Fibroblast of the aortic adventitia (primary cell): Measurements from ENCODE around the gene CYB5A. TPM values are rescaled to one million over a fixed set of nuclear protein-coding genes. Genes with fewer than 3 reads are reported as not detected.

Experiments
- DNase-seq: peaks from one replicate; pipeline ENCODE4 v3.0.0-alpha.2; 2010; ENCODE audit warnings: low read depth
- H3K4me3 ChIP-seq: 2 replicates; pipeline ENCODE4 v1.5.1; 2011; ENCODE audit warnings: low read depth, mild to moderate bottlenecking, control low read depth, low read length, moderate library complexity
- total RNA-seq: library from RNA; depleted of rRNA; stranded (reverse); fragments of >200 nt; gene quantifications from 2 replicates; pipeline ENCODE4 v1.2.3, GENCODE V29; 2012; ENCODE audit warnings: low replicate concordance
- TF ChIP-seq, protein P1 (sequence below): IDR thresholded peaks from 2 replicates; pipeline ENCODE4 v1.5.1; 2011; ENCODE audit warnings: mild to moderate bottlenecking, low read length, control low read depth, inconsistent platforms; ENCODE audit not compliant: insufficient read depth

CYB5A gene
- total RNA-seq, 1 donor: 38.8 TPM

DNA sequence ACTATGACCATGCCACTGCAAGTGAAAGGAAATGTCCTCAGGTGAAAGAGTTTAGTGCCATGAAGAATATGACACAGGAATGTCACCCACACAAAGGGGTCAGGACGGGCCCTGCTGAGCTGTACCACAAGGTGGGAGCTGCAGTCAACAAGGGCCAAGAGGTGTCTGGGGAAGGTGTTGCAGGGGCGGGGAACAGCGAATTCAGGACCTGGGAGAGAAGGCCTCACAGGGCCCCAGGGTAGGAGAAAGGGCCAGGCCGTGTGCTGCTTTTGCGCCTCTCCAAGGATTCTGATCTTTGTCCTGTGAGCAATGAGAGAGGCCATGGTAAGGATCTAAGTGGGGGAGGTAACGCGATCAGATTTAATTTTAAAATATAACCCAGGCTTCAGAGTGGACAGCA is 23.6 kb downstream of the CYB5A start:
- TF ChIP-seq, protein P1, sequence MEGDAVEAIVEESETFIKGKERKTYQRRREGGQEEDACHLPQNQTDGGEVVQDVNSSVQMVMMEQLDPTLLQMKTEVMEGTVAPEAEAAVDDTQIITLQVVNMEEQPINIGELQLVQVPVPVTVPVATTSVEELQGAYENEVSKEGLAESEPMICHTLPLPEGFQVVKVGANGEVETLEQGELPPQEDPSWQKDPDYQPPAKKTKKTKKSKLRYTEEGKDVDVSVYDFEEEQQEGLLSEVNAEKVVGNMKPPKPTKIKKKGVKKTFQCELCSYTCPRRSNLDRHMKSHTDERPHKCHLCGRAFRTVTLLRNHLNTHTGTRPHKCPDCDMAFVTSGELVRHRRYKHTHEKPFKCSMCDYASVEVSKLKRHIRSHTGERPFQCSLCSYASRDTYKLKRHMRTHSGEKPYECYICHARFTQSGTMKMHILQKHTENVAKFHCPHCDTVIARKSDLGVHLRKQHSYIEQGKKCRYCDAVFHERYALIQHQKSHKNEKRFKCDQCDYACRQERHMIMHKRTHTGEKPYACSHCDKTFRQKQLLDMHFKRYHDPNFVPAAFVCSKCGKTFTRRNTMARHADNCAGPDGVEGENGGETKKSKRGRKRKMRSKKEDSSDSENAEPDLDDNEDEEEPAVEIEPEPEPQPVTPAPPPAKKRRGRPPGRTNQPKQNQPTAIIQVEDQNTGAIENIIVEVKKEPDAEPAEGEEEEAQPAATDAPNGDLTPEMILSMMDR: no peak
- no peak overlapping the region for H3K4me3 ChIP-seq
- DNase-seq: no peak

DNA sequence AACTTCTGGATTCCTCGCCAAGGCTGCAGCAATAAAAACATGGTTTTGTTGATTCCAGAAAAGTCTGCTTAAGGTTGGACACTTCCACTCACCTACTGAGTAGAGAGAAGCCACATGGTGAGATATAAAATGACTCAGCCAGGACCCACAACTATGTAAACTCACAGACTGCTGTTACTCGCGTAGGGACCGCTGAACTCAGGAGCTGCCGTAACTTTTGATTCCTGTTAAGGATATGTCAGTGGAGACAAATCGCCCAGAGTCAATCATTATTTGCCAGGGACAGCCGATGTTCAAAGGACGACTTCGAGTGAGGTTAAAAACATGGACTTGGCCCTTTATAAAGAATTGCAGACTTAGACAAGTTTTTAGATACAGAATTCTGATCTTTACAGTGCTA is 25.6 kb downstream of the CYB5A start:
- TF ChIP-seq, protein P1: no peak
- DNase-seq: no peak
- no peak overlapping the region for H3K4me3 ChIP-seq

DNA sequence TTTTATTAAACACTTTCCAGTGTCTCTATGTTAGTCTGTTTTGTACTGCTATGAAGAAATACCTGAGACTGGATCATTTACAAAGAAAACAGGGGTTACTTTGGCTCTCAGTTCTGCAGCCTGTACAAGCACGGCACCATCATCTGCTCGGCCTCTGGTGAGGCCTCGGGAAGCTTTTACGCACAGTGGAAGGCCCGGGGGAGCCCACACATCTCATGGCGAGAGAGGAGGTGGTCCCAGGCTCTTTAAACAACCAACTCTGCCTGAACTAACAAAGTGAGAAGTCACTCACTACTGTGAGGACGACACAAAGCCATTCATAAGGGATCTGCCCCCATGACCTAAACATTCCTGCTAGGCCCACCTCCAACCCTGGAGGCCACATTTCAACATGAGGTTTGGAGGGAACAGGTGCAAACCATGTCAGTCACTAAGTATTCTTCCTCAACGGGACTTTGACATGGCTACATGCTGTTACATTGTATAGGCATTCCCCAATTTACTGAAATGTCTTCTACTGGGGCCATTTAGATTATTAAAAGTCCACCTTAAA is 26.1 kb downstream of the CYB5A start:
- no peak for DNase-seq
- TF ChIP-seq, protein P1: no peak
- no peak overlapping the region for H3K4me3 ChIP-seq

DNA sequence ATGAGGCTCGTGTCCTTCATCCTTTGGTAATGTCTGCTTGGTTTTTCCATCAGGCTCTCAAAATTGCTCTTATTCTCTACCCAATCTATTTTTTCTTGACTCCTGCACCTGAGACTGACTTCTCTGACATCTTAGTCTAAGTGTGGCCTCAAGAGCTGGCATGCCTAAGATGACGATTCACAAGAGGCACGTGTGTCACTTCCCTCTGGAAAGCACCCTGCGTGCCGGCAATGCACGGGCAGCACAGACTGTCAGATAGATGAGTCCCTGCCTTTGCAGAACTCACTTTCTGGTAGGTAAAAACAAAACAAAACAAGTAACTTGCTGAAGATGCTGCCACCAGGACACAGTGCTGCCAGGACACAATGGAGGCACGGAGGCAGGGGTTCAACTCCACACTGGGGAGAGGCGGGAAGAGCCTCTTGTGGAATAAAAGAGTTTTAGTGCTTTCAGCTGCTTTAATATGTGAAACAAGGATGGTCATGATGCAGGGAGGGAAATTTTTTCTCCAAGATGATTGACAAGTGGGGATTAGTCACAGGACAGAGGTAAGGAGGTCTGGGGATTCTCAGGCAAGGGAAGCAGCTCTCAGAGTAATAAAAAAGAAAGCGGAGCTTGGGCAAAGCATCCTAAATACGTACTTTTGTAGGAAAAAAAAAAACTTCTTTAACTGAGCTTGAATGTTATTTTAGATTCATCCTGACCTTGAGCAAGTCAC is 27.3 kb downstream of the CYB5A start:
- TF ChIP-seq, protein P1: no peak
- no peak for DNase-seq

DNA sequence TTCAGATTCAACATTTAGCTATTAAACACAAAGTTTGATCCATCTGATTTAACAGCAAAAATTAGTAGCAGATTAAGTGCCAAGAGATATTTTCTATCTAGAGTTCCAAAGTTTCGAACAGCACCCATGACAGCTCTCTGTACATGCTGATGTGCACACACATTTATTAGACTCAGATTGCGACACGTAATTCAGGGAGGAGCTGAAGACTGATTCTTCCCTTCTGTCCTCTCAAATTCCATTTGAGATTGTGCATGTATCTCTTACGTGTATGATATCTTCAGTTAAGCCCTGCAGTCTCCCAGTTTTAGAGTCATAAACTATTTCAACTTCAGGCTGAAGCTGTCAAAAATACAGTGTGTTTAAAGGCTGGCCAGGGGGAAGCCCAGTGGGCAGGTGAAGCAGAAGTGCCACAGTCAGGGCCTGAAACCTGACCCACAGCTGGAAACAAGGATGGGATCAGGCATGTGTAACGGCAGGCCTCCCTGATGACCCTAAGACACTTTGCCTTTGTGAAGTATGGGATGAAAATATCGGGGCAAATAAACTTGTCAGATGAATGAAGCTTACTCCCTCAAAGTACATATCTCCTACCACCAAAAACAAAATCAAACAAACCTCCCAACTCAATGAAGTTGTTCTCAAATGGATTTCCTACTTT is 30.6 kb downstream of the CYB5A start:
- DNase-seq: no peak
- H3K4me3 ChIP-seq: no peak overlapping the region

More for the DNA sequence above, 27.3 kb downstream of the CYB5A start:
- H3K4me3 ChIP-seq: no peak overlapping the region

DNA sequence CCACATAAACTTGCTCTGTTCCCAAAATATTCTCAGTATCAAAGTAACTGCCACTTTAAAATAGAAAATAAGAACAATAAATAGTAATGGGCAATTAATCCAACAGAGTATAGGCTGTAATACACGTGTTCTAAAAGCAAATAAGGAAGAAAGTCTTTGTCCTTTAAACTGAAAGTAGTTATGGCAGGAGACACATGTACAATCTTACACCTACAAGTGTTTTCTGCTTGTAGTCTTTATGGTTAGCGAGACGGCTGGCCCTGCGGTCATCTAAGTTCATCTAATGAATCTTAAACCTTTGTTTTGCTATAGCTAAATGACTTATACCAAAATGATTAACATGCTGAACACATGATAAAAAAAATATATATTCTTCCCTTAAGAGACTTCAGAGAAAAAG is 32.4 kb downstream of the CYB5A start:
- TF ChIP-seq, protein P1: no peak
- DNase-seq: no peak
- H3K4me3 ChIP-seq: no peak overlapping the region

More for the DNA sequence above, 30.6 kb downstream of the CYB5A start:
- TF ChIP-seq, protein P1: no peak
